Cardiac fibroblast (primary cell): ENCODE data around the gene GDPD5.
A peak's percentile ranks its signal among the peaks of the same experiment; 100 is the strongest.

Experiments used
- DNase-seq, 2 donors: peaks; one replicate each; pipeline versions ENCODE4 v3.0.0 to v3.0.0-alpha.2; 2010; ENCODE audit warnings: low read depth in 2 of 2
- H3K4me3 ChIP-seq, 2 donors: replicated peaks in 1 of 2; 1 replicate in 1 of 2; 2 replicates in 1 of 2; pipeline ENCODE4 v1.5.1; 2011; ENCODE audit warnings: low read depth in 2 of 2, low read length in 2 of 2, mild to moderate bottlenecking in 2 of 2, moderate library complexity in 1 of 2
- TF ChIP-seq, protein P1 (sequence below): IDR thresholded peaks from one replicate; pipeline ENCODE4 v1.5.1; 2011; ENCODE audit warnings: low read depth, mild to moderate bottlenecking, low read length, inconsistent platforms

Gene GDPD5

DNA sequence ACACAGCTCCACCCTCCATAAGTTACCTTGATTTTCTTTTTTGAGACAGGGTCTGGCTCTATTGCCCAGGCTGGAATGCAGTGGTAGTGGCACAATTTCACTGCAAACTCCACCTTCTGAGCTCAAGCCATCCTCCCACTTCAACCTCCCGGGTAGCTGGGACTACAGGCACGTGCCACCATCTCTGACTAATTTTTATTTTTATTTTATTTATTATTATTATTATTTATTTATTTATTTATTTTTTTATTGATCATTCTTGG, 116.9 kb downstream of the GDPD5 start:
- TF ChIP-seq, protein P1, sequence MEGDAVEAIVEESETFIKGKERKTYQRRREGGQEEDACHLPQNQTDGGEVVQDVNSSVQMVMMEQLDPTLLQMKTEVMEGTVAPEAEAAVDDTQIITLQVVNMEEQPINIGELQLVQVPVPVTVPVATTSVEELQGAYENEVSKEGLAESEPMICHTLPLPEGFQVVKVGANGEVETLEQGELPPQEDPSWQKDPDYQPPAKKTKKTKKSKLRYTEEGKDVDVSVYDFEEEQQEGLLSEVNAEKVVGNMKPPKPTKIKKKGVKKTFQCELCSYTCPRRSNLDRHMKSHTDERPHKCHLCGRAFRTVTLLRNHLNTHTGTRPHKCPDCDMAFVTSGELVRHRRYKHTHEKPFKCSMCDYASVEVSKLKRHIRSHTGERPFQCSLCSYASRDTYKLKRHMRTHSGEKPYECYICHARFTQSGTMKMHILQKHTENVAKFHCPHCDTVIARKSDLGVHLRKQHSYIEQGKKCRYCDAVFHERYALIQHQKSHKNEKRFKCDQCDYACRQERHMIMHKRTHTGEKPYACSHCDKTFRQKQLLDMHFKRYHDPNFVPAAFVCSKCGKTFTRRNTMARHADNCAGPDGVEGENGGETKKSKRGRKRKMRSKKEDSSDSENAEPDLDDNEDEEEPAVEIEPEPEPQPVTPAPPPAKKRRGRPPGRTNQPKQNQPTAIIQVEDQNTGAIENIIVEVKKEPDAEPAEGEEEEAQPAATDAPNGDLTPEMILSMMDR, result no peak
- H3K4me3 ChIP-seq, result no peak overlapping the region
- no peak for DNase-seq

DNA sequence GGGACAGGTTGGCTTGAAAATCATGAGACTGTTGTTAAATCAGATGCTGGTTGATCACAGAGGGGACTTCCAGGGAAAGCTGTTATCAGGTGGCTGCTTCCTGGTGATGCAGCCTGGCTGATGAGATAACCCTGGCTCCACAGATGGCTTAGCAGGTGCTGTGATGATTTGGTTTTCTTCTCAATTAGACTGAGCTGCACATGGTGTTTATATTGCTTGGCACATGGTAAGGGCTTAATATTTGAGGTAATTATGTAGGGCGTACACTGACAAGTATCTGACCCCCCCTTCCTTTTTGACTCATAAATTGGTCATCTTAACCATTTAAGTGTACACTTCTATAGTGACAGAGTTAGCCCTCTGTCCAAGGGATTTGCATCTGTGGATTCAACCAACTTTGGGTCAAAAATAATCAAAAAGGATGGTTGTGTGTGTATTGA, 119.4 kb downstream of the GDPD5 start:
- TF ChIP-seq, protein P1, result no peak
- H3K4me3 ChIP-seq, result no peak overlapping the region
- peak in 1 of 2 donors; percentile 44 for DNase-seq

DNA sequence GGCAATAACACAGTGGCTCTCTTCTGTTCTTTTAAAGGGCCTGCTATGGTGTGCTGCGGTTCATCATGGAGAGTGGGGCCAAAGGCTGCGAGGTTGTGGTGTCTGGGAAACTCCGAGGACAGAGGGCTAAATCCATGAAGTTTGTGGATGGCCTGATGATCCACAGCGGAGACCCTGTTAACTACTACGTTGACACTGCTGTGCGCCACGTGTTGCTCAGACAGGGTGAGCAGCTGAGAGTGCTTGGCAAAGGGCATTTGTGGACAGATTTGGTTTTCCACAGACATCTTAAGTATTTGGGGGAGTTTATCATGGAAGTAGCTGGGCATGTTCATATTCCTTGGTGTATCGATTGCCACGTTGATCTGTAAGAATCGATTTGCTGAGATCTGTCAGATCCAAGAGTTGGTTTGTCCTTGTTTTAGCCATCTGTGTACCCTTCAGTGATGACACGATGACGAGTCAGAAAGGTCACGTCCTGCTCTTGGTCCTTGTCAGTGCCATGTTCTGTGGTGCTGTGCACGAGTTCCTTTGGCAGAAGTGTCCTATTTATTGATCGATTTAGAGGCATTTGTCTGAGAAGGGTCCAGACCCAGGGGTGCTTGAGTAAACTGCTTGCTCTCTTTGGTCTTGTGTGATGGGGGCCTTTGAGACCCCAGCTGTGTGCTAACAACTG, 121.6 kb downstream of the GDPD5 start:
- DNase-seq, result no peak
- TF ChIP-seq, protein P1, result no peak

DNA sequence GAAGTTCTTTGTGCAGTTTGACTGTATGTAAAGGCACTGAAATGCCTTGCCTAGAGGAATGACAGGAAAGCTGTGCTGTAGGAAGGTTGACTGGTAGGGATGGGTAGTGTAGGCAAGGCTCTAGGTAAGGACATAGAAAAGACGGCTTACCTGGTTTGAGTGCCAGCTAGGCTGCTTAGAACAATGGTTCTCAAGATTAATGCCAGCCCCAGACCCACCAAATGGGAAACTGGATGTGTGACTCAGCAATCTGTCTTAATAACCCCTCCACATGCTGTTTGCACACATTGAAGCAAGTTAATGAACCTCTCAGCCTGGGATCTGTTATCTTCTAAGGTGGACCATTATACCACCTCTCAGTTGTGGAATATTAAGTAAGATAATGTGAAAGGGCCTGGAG, 122.7 kb downstream of the GDPD5 start:
- TF ChIP-seq, protein P1, result no peak
- H3K4me3 ChIP-seq, result no peak overlapping the region
- no peak for DNase-seq

More for the DNA sequence above, 121.6 kb downstream of the GDPD5 start:
- H3K4me3 ChIP-seq, result no peak overlapping the region

DNA sequence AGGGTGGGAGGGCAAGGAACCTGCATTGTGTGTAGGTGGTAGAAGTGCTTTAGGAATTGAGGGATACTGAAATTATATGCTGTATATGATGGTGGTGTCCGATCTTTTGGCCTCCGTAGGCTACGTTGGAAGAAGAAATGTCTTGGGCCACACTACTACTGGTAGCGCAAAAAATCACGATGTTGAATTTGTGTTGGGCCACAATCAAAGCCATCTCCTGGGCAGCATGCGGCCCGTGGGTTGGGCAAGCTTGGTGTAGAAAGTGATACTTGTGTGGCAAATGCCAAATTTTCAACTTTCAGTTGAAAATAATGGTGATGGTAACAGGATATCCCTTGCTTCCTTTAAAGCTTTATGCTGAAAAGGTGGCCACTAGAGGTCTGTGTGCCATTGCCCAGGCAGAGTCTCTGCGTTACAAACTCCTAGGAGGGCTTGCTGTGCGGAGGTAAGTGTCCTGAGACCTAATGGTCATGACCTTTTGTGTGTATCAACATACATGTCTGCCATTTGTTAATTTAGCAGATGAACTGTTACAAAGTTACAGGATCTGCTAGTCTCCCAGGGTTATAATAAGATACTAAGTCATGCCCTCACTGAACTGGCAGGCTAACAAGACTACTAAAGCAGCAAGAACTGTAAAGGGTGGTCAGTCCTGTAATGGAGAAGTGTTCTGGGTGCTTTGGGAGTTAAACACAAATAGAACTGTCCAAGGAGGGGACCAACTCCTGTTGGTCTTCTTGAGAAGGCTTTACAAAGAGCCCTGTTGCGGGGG, 123.6 kb downstream of the GDPD5 start:
- H3K4me3 ChIP-seq, result peak overlapping the region; percentile 15 to 95
- TF ChIP-seq, protein P1, result no peak
- no peak for DNase-seq

DNA sequence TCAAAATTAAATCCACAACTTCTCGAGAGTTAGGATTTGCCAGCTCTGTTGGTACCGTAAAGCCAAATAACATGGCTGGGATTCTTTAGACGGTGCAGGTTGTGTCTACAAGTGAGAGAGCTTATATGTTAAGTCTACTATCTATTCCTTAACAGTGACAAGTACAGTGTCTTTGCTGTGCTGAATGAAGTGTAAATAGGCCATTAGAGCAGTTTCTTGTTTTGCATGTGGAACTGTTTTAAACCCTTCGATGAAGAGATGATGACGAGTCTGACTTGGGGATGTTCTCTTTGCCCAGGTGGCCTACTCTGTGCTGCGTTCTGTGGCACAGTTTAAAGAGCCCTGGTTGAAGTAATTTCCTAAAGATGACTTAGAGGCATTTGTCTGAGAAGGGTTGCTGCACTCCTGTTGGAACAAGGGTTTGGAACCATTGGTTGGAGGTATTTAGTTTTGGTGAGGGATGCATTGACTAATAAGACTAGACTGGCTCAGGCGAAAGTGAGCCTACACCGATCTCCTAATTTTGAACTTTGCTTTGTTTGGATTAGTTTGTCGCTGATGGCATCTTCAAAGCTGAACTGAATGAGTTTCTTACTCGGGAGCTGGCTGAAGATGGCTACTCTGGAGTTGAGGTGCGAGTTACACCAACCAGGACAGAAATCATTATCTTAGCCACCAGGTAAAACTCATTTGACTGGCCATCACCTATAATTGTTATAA, 125.4 kb downstream of the GDPD5 start:
- DNase-seq, result peak in 1 of 2 donors; percentile 41
- peak overlapping the region; percentile 78 to 95 for H3K4me3 ChIP-seq

More for the DNA sequence above, 125.4 kb downstream of the GDPD5 start:
- TF ChIP-seq, protein P1, result no peak
